HL-60 (cell line): ENCODE results near the gene CCDC85C.

Experiments
- DNase-seq, 2 experiments: peaks; one replicate each; pipeline ENCODE4 v3.0.0-alpha.2; 2010 to 2020; ENCODE audit warnings: low read depth in 1 of 2, low spot score in 1 of 2
- H3K27ac ChIP-seq: fragments of 250-450 bp; sonication (Bioruptor Pico); replicated peaks from 2 replicates; pipeline ENCODE4 v1.5.1; 2020; ENCODE audit warnings: mild to moderate bottlenecking, moderate library complexity
- H3K27me3 ChIP-seq: fragments of 250-450 bp; sonication (Bioruptor Pico); 2 replicates; pipeline ENCODE4 v1.5.1; 2021; ENCODE audit warnings: mild to moderate bottlenecking, moderate library complexity; ENCODE audit not compliant: insufficient read depth, poor library complexity, severe bottlenecking
- H3K4me3 ChIP-seq: replicated peaks from 2 replicates; pipeline ENCODE4 v1.5.1; 2011; ENCODE audit warnings: mild to moderate bottlenecking, control low read depth, low read length; ENCODE audit not compliant: insufficient read depth
- CTCF ChIP-seq: IDR thresholded peaks from one replicate; pipeline ENCODE4 v1.5.1; 2011; ENCODE audit warnings: low read length, control low read depth, inconsistent platforms; ENCODE audit not compliant: insufficient read depth
- GABPA ChIP-seq: IDR thresholded peaks from 2 replicates; pipeline ENCODE4 v1.6.1; 2012; ENCODE audit warnings: low read depth
- POLR2AphosphoS5 ChIP-seq: IDR thresholded peaks from 2 replicates; pipeline ENCODE4 v1.6.1; 2012; ENCODE audit warnings: low read depth
- REST ChIP-seq: IDR thresholded peaks from 2 replicates; pipeline ENCODE4 v1.6.1; 2012; ENCODE audit warnings: low read depth; ENCODE audit not compliant: insufficient replicate concordance
- SPI1 ChIP-seq: IDR thresholded peaks from 2 replicates; pipeline ENCODE4 v1.6.1; 2012; ENCODE audit warnings: low read depth, mild to moderate bottlenecking, borderline replicate concordance

CCDC85C gene

GRCh38 chr14:99560922-99561683 is 42.9 kb downstream of the CCDC85C start:
- Histone ChIP-seq H3K4me3 (no peak overlapping the region), H3K27me3 (peaks cover 4% of the 10 kb centered on the region), H3K27ac (no peak overlapping the region)
- TF ChIP-seq REST: no peak
- TF ChIP-seq CTCF: no peak
- no peak for TF ChIP-seq SPI1
- TF ChIP-seq POLR2AphosphoS5: no peak
- no peak for TF ChIP-seq GABPA
- no peak for DNase-seq

GRCh38 chr14:99560403-99560802 is 43.6 kb downstream of the CCDC85C start:
- DNase-seq: no peak
- H3K4me3 ChIP-seq: no peak overlapping the region
- no peak overlapping the region for H3K27ac ChIP-seq
- H3K27me3 ChIP-seq: peaks cover 4% of the 10 kb centered on the region
- no peak for TF ChIP-seq POLR2AphosphoS5
- no peak for TF ChIP-seq GABPA
- no peak for TF ChIP-seq REST
- no peak for TF ChIP-seq SPI1
- TF ChIP-seq CTCF: no peak

GRCh38 chr14:99559286-99559990 is 44.6 kb downstream of the CCDC85C start:
- no peak overlapping the region for H3K4me3 ChIP-seq
- no peak for TF ChIP-seq GABPA
- TF ChIP-seq POLR2AphosphoS5: no peak
- no peak for TF ChIP-seq SPI1
- no peak for TF ChIP-seq REST
- no peak for TF ChIP-seq CTCF
- no peak for DNase-seq
- peaks cover 4% of the 10 kb centered on the region for H3K27me3 ChIP-seq
- no peak overlapping the region for H3K27ac ChIP-seq
